Mucosa of descending colon (tissue), 3 donors: ENCODE data around the gene MARK2. TPM values are rescaled to one million over a fixed set of nuclear protein-coding genes. Genes with fewer than 3 reads are reported as not detected.
A peak's percentile ranks its signal among the peaks of the same experiment; 100 is the strongest.

Experiments used
- ATAC-seq: fragments of 200-7000 bp; cut with Tn5 transposase; one replicate; pipeline ENCODE4 v1.9.1; 2020; ENCODE audit warnings: mild to moderate bottlenecking, moderate library complexity
- DNase-seq, 3 donors: peaks; one replicate each; pipeline ENCODE4 v3.0.0-alpha.2; 2020
- H3K36me3 ChIP-seq: fragments of 200-600 bp; one replicate; pipeline ENCODE4 v1.8.0; 2021; ENCODE audit warnings: low read depth, mild to moderate bottlenecking
- H3K4me1 ChIP-seq: fragments of 200-600 bp; one replicate; pipeline ENCODE4 v1.8.0; 2021; ENCODE audit warnings: low read depth, mild to moderate bottlenecking
- H3K4me3 ChIP-seq: fragments of 200-600 bp; one replicate; pipeline ENCODE4 v1.8.0; 2021; ENCODE audit warnings: mild to moderate bottlenecking
- H3K9me3 ChIP-seq: fragments of 200-600 bp; one replicate; pipeline ENCODE4 v1.8.0; 2021; ENCODE audit warnings: mild to moderate bottlenecking
- CTCF ChIP-seq: fragments of 200-600 bp; IDR thresholded peaks from one replicate; pipeline ENCODE4 v1.8.0; 2022; ENCODE audit warnings: antibody characterized with exemption, mild to moderate bottlenecking
- intact Hi-C, 2 donors: fragments of 100-400 bp; cut with DNase I in 1 of 2; cut with micrococcal nuclease in 1 of 2; formaldehyde crosslinking; loops; one replicate each; pipeline versions ENCODE4 v1.11.0 to v1.11.1; 2022; cut with DNase I, micrococcal nuclease
- total RNA-seq, 3 donors: library from RNA; stranded (reverse); fragmentation: NEBNext Ultra II Directional in 2 of 3; extraction: Animal tissue kit (Norgen Biotek cat#: 25700) in 2 of 3; gene quantifications; one replicate each; pipeline versions ENCODE4 v1.2.1 to v1.2.4, GENCODE V29; 2021 to 2023
- donor health status: DM: no; HTN: no; CAD: no; lungs with moderate emphysema.
- donor health status: DM: no; HTN: no; CAD: no.
- donor health status: DM: no; HTN: yes; CAD: no.

The MARK2 gene
- total RNA-seq, 3 donors from 2014 or later, result 71.9 to 111 (median 94.5) TPM

- no peak for TF ChIP-seq CTCF
- H3K4me1 ChIP-seq, result peaks cover 80% of the 10 kb centered on the region
- intact Hi-C loops, result no loop called here
- H3K4me3 ChIP-seq, result no peak overlapping the region
- ATAC-seq (peak; percentile 59), DNase-seq (peak; percentile 67 to 77 (median 75))
- no peaks in the 10 kb centered on the region for H3K9me3 ChIP-seq
- no peaks in the 10 kb centered on the region for H3K36me3 ChIP-seq
These were observed 30.3 kb downstream of the MARK2 start for GRCh38 chr11:63869171-63869591.

DNA sequence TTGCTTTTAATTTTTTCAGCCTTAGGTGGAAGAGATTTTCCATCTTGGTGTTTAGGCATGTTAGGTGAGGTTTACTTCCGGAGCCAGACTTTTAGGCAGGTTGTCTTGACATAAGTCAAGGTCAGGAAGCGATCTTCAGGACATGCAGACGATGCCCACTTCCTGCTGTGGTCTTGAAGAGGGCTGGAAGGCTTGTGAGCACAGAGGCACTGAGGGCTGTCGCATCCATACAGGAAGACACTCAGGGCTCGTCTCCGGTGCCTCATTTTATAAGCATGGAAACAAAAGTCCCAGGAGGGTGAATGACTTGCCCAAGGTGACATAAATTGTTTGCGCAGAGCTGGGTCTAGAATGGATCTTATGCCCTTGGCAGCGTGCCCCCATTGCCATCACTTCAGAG, 30.8 kb downstream of the MARK2 start:
- Histone ChIP-seq H3K4me3 (no peak overlapping the region), H3K4me1 (peaks cover 80% of the 10 kb centered on the region), H3K9me3 (no peaks in the 10 kb centered on the region), H3K36me3 (no peaks in the 10 kb centered on the region)
- intact Hi-C loops, result no loop called here
- no peak for ATAC-seq
- peak in 2 of 3 donors; percentile 37 to 61 for DNase-seq
- TF ChIP-seq CTCF, result no peak

- DNase-seq (peak in 2 of 3 donors; percentile 36 to 39), ATAC-seq (no peak)
- Histone ChIP-seq H3K9me3 (no peaks in the 10 kb centered on the region), H3K36me3 (no peaks in the 10 kb centered on the region), H3K4me3 (no peak overlapping the region), H3K4me1 (peaks cover 74% of the 10 kb centered on the region)
- intact Hi-C loops, result no loop called here
- no peak for TF ChIP-seq CTCF
These were observed 31.6 kb downstream of the MARK2 start for GRCh38 chr11:63870351-63871140.

DNA sequence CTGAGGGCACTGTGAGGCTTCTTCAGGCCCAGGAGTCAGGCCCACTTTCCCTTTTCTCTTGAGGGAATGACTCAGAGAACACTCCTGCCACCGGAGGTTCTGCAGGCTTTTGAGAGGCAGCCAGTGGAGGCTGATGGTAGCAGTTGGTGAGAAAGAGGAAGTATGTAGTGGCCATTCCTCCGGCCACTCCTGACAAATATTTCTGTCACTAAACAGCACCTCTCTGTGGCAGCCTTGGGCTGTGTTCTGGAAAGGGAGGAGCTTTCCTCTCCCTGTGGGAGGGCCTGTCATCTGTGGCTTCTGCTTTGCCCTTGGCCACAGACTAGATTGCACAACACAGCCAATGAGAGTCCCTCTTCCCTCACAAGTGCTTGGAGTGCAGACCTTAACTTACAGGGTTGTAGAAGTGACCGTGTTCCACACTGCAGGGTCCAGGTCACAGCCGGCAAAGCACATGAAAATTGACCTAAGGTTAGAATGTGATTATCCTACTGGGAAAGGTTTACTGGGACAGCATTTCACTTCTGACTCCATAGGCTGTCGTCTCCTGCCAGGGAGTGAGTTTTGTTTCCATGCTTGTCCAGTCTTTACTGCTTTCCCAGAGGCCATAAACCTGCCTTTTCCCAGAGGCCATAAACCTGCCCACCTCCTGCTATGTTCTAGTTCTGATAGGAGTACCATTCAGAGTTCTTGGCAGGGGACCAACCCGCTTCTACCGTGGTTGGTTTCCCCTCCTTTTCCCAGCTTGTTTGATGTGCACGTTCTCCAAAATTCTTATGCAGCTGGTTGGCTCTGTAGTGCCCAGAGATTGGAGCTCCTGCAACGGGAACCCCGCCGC, 33.3 kb downstream of the MARK2 start:
- Histone ChIP-seq H3K9me3 (no peaks in the 10 kb centered on the region), H3K4me3 (no peak overlapping the region), H3K36me3 (no peaks in the 10 kb centered on the region), H3K4me1 (peaks cover 58% of the 10 kb centered on the region)
- intact Hi-C loops, result no loop called here
- peak; percentile 89 for ATAC-seq
- peak; percentile 39 for TF ChIP-seq CTCF
- peak; percentile 70 to 85 (median 74) for DNase-seq

DNA sequence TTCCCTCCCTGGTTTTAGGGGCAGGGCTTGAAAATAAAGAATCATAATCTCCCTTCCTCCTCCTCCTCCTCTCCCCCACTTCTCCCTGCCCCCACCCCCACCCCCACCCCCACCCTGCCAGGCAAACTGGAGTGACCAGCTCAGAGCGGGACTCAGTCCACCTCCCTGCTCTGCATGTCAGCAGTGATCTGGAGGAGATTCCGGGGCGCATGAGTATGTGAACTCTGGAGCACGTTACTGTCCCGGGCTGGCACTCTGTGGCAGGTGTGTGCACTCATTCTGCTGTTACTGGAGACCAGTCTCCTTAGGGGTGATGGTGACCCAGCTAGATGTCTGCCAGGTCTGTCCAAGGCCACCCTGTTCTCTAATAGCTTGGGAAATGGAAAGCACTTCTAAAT, 33.9 kb downstream of the MARK2 start:
- H3K4me3 ChIP-seq, result no peak overlapping the region
- H3K4me1 ChIP-seq, result peaks cover 51% of the 10 kb centered on the region
- H3K36me3 ChIP-seq, result no peaks in the 10 kb centered on the region
- peak in 2 of 3 donors; percentile 48 to 60 for DNase-seq
- intact Hi-C loops, result no loop called here
- H3K9me3 ChIP-seq, result no peaks in the 10 kb centered on the region
- TF ChIP-seq CTCF, result no peak
- peak; percentile 16 for ATAC-seq
